Activated T-helper 17 cell treated with anti-CD3 and anti-CD28 coated beads, Interleukin-2, amount 50 U/mL, for 72 hours (primary cell): ENCODE results near the gene TSPAN3. TPM values are rescaled to one million over a fixed set of nuclear protein-coding genes. Genes with fewer than 3 reads are reported as not detected.
A peak's percentile ranks its signal among the peaks of the same experiment; 100 is the strongest.

Experiments used
- ATAC-seq: fragments of 150-1000 bp; cut with Tn5 transposase; replicated peaks from 2 replicates; pipeline ENCODE4 v1.10.0; 2021; ENCODE audit warnings: mild to moderate bottlenecking, moderate library complexity
- H3K27ac Mint-ChIP-seq: one replicate; pipeline ENCODE4 v1.8.0; 2022; ENCODE audit warnings: mixed read lengths
- H3K27me3 Mint-ChIP-seq: one replicate; pipeline ENCODE4 v1.8.0; 2022; ENCODE audit warnings: mixed read lengths
- H3K36me3 Mint-ChIP-seq: one replicate; pipeline ENCODE4 v1.8.0; 2022; ENCODE audit warnings: low read depth, mild to moderate bottlenecking, mixed read lengths
- H3K4me1 Mint-ChIP-seq: one replicate; pipeline ENCODE4 v1.8.0; 2022; ENCODE audit warnings: mixed read lengths
- H3K4me3 Mint-ChIP-seq: one replicate; pipeline ENCODE4 v1.8.0; 2022; ENCODE audit warnings: mild to moderate bottlenecking, mixed read lengths
- H3K9me3 Mint-ChIP-seq: one replicate; pipeline ENCODE4 v1.8.0; 2022; ENCODE audit warnings: mixed read lengths
- total RNA-seq, 2 donors: library from RNA; stranded (reverse); gene quantifications; one replicate each; pipeline ENCODE4 v1.2.3, GENCODE V29; 2022

The TSPAN3 gene
- total RNA-seq, 2 donors from 2014 or later: 9.6 to 27.6 TPM

- Mint-ChIP-seq H3K27ac (no peak overlapping the region), H3K4me3 (peak overlapping the region; percentile 68), H3K36me3 (no peaks in the 10 kb centered on the region), H3K4me1 (peaks cover 19% of the 10 kb centered on the region), H3K27me3 (no peaks in the 10 kb centered on the region), H3K9me3 (no peaks in the 10 kb centered on the region)
- ATAC-seq: no peak
These were observed 772 bp downstream of the TSPAN3 start for GRCh38 chr15:77070180-77070494.

DNA sequence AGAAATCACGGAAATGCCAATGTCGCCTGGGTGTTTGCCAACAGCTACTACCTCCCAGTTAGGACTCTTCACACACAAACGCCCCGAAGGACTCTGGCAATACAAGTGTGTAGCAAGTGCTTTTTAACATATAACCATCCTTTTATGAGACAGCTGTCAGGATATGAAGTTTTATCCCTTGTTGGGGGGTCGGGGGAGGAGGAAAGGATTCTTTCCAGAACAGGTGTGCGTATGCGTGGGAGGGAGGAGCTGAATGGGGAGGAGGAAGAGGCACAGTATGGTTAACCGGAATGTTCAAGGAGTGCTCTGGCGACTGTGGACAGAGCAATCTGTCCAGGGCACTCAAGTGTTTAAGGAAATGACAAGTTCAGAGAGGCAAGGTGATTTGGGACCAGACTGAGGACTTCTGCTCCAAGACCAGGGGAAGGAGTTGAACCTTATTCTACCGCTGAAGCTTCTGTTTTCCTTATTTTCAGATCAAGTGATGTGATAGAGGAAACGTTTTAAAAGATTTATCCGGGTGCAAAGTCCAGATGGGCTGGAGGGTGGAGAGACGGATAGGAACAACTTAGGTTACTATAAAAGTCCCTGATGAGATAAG is 1.3 kb downstream of the TSPAN3 start:
- H3K4me3 Mint-ChIP-seq: peak overlapping the region; percentile 68
- H3K9me3 Mint-ChIP-seq: no peaks in the 10 kb centered on the region
- no peaks in the 10 kb centered on the region for H3K36me3 Mint-ChIP-seq
- no peak for ATAC-seq
- peaks cover 19% of the 10 kb centered on the region for H3K4me1 Mint-ChIP-seq
- H3K27ac Mint-ChIP-seq: peak overlapping the region; percentile 34
- no peaks in the 10 kb centered on the region for H3K27me3 Mint-ChIP-seq

DNA sequence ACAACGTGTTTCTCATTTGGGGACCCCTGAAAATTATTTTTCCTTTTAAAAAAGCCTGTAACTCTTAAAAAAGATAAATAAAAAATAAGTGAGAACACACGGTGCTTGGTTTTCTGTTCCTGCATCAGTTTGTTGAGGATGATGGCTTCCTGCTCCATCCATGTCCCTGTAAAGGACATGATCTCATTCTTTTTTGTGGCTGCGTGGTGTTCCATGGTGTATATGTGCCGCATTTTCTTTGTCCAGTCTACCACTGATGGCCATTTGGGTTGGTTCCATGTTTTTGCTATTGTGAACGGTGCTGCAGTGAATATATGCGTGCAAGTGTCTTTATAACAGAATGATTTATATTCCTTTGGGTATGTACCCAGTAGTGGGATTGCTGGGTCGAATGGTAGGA is 2.3 kb downstream of the TSPAN3 start:
- Mint-ChIP-seq H3K4me3 (no peak overlapping the region), H3K9me3 (no peaks in the 10 kb centered on the region), H3K4me1 (peaks cover 19% of the 10 kb centered on the region), H3K27me3 (no peaks in the 10 kb centered on the region), H3K27ac (no peak overlapping the region), H3K36me3 (no peaks in the 10 kb centered on the region)
- no peak for ATAC-seq

DNA sequence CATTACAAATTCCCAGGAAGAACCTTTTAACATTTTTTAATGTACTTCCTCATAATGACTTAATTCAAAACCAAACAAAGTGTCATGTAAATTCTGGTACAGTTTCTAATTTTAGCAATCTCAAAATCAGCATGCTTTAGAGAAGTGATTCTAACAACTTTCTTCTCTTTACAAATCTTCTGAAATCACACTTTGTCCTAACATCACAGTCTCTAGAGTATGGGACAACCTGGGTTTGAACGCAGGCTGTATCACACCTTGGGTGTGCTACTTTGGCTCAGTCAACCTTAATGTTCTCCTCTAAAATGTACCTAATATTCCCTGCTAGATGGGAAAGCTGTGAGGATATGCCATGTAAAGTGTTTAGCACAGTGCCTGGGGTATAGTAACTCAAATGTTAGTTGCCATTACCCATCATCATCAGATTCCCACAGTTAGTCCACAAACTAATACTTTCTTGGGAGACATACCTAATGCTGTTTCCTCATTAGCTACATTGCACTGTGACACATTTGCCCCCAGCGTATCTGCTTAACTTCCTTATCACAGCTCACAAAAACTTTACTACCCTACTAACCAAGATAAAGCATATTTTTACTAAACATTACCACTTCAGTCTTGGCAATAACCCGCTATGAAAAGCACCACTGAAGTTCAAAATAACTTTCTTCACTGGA is 3.1 kb downstream of the TSPAN3 start:
- Mint-ChIP-seq H3K4me3 (no peak overlapping the region), H3K9me3 (no peaks in the 10 kb centered on the region), H3K27me3 (no peaks in the 10 kb centered on the region), H3K27ac (no peak overlapping the region), H3K4me1 (peaks cover 19% of the 10 kb centered on the region), H3K36me3 (no peaks in the 10 kb centered on the region)
- ATAC-seq: no peak

DNA sequence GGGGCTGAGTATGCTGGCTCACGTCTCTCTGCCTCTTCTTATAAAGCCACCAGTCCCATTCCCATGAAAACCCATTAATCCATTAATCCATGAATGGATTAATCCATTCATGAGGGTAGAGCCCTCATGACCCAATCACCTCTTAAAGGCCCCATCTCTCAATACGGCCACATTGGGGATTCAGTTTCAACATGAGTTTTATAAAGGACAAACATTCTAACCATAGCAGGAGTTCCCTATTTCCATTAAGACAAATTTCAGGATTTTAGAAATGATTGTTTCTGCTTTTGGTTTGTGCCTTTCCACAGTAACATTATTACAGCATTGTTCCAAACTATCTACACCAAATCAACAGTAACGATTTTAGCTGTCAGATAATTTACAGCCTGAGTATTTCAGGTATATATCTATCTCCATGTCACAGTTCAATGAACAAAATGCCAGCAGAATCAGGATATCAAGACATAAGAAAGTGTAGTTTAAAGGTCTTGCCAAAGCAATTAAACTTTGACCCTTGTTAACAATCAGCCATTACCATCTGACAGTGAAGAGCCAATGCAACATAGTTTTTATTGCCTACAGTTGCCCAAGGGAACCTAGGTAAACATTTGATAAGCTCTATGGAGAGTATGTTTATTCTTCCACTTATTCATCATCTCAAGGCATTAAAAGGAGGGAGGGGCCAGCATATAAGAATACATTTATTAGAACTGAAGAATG is 3.8 kb downstream of the TSPAN3 start:
- Mint-ChIP-seq H3K27ac (no peak overlapping the region), H3K27me3 (no peaks in the 10 kb centered on the region), H3K9me3 (no peaks in the 10 kb centered on the region), H3K4me3 (no peak overlapping the region), H3K36me3 (no peaks in the 10 kb centered on the region), H3K4me1 (peaks cover 19% of the 10 kb centered on the region)
- no peak for ATAC-seq

DNA sequence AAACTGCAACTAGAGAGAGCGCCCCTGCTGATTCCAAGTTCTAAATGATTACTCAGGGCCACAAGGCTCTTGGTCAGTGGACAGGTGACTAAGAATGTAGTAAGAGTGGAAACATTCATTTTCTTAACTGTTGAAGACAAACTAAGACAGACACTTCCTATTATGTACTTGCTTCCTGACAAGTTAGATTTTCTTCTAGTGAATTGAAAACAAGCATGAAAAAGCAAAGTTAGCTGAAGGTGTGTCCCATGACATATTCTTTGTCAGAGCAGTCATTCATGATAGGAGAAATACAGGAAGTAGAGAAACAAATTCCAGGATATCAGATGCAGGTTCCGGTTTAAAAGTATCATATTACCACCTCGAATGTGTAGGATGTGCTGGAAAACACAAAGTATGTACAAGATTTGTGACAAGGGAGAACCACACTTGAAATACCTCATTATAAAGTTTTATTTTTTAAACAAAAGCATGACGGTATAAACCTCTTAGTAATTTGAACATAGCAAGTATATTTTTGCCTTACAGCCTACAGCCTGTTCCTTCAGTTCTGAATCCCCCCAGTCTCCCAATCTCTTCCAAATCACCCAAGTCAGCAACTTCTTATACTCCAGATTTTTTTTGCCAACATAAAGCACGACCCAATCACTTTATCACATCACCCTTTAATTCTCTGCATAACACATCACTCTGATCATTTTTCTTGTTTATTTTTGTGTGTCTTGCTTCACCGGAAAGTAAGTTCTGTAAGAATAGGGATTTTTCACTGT is 6.2 kb downstream of the TSPAN3 start:
- Mint-ChIP-seq H3K27me3 (no peaks in the 10 kb centered on the region), H3K4me3 (no peak overlapping the region), H3K9me3 (no peaks in the 10 kb centered on the region), H3K27ac (no peak overlapping the region), H3K4me1 (peaks cover 16% of the 10 kb centered on the region), H3K36me3 (no peaks in the 10 kb centered on the region)
- peak; percentile 52 for ATAC-seq

DNA sequence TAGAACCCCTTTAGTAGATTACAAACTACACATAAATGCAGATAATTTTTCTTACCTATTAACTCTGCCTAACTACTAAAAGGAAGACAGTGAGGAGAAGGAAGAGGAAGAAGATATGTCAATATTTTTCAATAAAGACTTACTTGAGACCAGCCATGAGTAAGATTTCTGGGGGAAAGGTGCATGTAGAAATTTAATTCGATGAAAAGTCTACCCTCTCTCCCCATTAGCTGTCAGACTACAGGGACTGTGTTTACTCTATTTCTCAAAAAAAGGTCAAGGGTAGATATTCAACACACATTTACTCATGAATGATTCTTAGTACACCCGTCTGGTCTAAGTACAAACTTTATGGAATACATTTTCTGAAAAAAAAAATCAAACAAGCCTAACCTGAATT is 6.8 kb downstream of the TSPAN3 start:
- H3K36me3 Mint-ChIP-seq: no peaks in the 10 kb centered on the region
- H3K27ac Mint-ChIP-seq: no peak overlapping the region
- peaks cover 12% of the 10 kb centered on the region for H3K4me1 Mint-ChIP-seq
- no peaks in the 10 kb centered on the region for H3K27me3 Mint-ChIP-seq
- no peak for ATAC-seq
- H3K4me3 Mint-ChIP-seq: no peak overlapping the region
- no peaks in the 10 kb centered on the region for H3K9me3 Mint-ChIP-seq

DNA sequence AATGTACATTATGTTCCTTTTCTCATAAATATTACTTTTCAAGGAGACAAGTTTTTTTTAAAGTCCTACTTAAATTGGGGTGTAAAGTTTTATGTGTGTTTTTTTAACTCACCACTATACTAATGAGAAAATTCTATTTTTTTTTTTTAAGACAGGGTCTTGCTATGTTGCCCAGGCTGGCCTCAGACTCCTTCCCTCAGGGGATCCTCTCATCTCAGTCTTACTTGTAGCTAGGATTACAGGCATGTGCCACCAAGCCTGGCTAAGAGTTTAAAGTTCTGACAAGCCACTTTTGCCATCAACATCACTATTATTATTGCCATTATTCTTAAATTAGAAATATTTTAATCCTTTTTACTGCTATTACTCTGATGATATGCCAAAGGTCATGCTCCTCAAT is 7.7 kb downstream of the TSPAN3 start:
- ATAC-seq: no peak
- no peaks in the 10 kb centered on the region for H3K9me3 Mint-ChIP-seq
- no peaks in the 10 kb centered on the region for H3K36me3 Mint-ChIP-seq
- peaks cover 12% of the 10 kb centered on the region for H3K4me1 Mint-ChIP-seq
- no peak overlapping the region for H3K4me3 Mint-ChIP-seq
- no peaks in the 10 kb centered on the region for H3K27me3 Mint-ChIP-seq
- no peak overlapping the region for H3K27ac Mint-ChIP-seq

DNA sequence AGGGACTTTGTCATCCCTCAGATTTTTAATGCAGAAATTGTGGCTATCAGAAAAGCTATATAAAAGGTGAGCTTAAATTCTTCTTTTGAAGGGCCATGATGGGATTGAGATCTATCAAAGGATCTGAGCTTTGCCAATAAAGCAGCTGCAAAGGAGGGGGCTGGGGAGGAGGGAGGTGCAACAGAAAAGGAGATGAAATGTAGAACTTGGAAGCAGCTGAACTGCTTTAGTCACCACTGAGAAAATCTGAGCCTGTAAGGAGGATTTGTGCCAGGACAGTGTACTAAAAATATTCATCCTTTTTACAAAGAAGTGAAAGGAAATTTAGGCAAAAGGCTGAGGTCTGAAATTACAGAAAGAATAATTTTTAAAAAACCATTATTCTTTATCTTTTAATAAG is 10.4 kb downstream of the TSPAN3 start:
- Mint-ChIP-seq H3K4me1 (peaks cover 6% of the 10 kb centered on the region), H3K36me3 (no peaks in the 10 kb centered on the region), H3K27me3 (no peaks in the 10 kb centered on the region), H3K4me3 (no peak overlapping the region), H3K27ac (no peak overlapping the region), H3K9me3 (no peaks in the 10 kb centered on the region)
- no peak for ATAC-seq

GRCh38 chr15:77059786-77060361 is 11.0 kb downstream of the TSPAN3 start:
- no peaks in the 10 kb centered on the region for H3K9me3 Mint-ChIP-seq
- H3K4me1 Mint-ChIP-seq: peaks cover 6% of the 10 kb centered on the region
- H3K27me3 Mint-ChIP-seq: no peaks in the 10 kb centered on the region
- no peaks in the 10 kb centered on the region for H3K36me3 Mint-ChIP-seq
- H3K27ac Mint-ChIP-seq: no peak overlapping the region
- no peak for ATAC-seq
- H3K4me3 Mint-ChIP-seq: no peak overlapping the region

- H3K9me3 Mint-ChIP-seq: no peaks in the 10 kb centered on the region
- no peaks in the 10 kb centered on the region for H3K36me3 Mint-ChIP-seq
- no peak overlapping the region for H3K27ac Mint-ChIP-seq
- H3K4me1 Mint-ChIP-seq: peaks cover 6% of the 10 kb centered on the region
- no peak for ATAC-seq
- H3K4me3 Mint-ChIP-seq: no peak overlapping the region
- H3K27me3 Mint-ChIP-seq: no peaks in the 10 kb centered on the region
These were observed 12.4 kb downstream of the TSPAN3 start for GRCh38 chr15:77058468-77058867.

DNA sequence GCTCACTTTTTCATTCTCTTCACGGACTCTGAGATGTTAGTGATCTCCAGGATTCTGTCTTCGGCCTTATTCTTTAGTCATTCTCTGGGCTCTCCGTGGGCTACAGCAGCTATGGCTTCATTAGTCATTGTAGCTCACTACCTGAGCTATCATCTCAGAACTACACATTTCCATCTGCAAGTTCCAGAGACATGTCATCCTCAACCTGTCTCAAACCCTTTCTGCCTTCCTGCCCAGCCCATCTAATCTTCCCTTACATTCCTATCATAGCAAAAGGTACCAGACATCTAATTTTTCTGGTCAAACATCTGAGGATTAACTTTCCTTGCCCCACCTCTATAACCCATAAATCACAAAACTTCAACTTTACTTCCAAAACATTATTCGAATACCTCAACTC is 13.2 kb downstream of the TSPAN3 start:
- H3K36me3 Mint-ChIP-seq: peaks cover under 1% of the 10 kb centered on the region
- H3K27ac Mint-ChIP-seq: peak overlapping the region; percentile 18
- no peaks in the 10 kb centered on the region for H3K27me3 Mint-ChIP-seq
- H3K4me3 Mint-ChIP-seq: no peak overlapping the region
- no peaks in the 10 kb centered on the region for H3K9me3 Mint-ChIP-seq
- ATAC-seq: peak; percentile 70
- H3K4me1 Mint-ChIP-seq: peaks cover 6% of the 10 kb centered on the region

DNA sequence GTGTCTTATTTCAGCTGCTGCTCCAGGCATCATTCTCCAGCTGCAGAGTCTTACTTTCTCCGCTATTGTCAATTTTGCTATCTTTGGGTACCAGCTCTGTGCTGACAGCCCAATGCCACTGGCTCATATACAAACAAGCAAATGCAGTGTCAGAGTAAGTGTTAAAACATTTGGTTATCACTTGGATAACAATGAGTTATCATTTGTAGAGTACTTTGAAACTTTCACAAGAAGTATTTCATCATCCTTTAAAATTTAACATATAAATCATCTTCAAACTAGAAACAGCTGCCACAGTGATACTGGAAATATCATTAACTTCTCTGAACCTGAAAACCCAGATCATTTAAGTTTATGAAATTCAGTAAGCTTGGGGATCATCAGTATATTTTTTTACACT is 13.8 kb downstream of the TSPAN3 start:
- no peaks in the 10 kb centered on the region for H3K27me3 Mint-ChIP-seq
- H3K9me3 Mint-ChIP-seq: no peaks in the 10 kb centered on the region
- no peak overlapping the region for H3K27ac Mint-ChIP-seq
- no peak overlapping the region for H3K4me3 Mint-ChIP-seq
- no peak for ATAC-seq
- peaks cover 6% of the 10 kb centered on the region for H3K4me1 Mint-ChIP-seq
- H3K36me3 Mint-ChIP-seq: peaks cover 7% of the 10 kb centered on the region

DNA sequence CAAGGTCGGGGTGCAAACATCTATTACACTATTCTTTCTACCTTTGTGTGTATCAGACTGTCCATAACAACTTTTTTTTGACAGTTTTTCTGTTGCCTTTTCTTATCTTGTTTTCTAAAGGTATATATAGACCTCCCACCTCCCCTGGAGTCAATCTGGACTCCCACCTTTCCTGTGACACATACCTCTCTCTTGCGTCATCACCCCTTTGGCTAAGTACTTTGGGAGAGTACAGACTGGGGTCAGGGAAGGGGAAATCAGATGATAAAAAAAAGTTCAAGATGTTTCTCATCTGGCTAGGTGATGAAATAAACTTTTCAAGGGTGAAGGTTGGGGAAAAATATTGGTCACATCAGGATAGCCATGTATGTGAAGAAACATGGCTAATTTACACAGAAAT is 17.2 kb downstream of the TSPAN3 start:
- Mint-ChIP-seq H3K4me1 (peaks cover 6% of the 10 kb centered on the region), H3K4me3 (no peak overlapping the region), H3K27me3 (no peaks in the 10 kb centered on the region), H3K36me3 (peaks cover 14% of the 10 kb centered on the region), H3K9me3 (no peaks in the 10 kb centered on the region), H3K27ac (no peak overlapping the region)
- no peak for ATAC-seq
